ENCODE results near the gene SIK3.

Gene SIK3

GRCh38 chr11:116793772-116794097 is 304.5 kb downstream of the SIK3 start:
- peak; percentile 23 for DNase-seq (ENCODE audit: low read depth)
